ENCODE data around the gene TLCD2.
"Not testable (repeated sequence)": the region's sequence is repeated elsewhere in the genome, so short reads cannot be mapped to it uniquely, and the experiment has no call there.

TLCD2 gene

GRCh38 chr17:1703063-1703462 is 7.1 kb downstream of the TLCD2 start:
- no peak overlapping the region for H3K27ac ChIP-seq
- no peak for DNase-seq (ENCODE audit: low spot score)
- TF ChIP-seq CTCF (IDR thresholded peaks at IDR 0.05), result no peak
- H3K4me3 ChIP-seq, result no peak overlapping the region

- H3K4me3 ChIP-seq; H3K27ac ChIP-seq; DNase-seq (ENCODE audit: low spot score): not testable (repeated sequence)
Observed at GRCh38 chr17:1699891-1700290, 10.3 kb downstream of the TLCD2 start.

- DNase-seq (ENCODE audit: low spot score), result no peak
- Histone ChIP-seq H3K27ac (no peak overlapping the region), H3K4me3 (no peak overlapping the region)
- no peak for TF ChIP-seq CTCF (IDR thresholded peaks at IDR 0.05)
Observed at GRCh38 chr17:1697681-1698080, 12.5 kb downstream of the TLCD2 start.

GRCh38 chr17:1695365-1695764 is 14.8 kb downstream of the TLCD2 start:
- TF ChIP-seq CTCF (IDR thresholded peaks at IDR 0.05), result no peak
- Histone ChIP-seq H3K4me3 (no peak overlapping the region), H3K27ac (no peak overlapping the region)
- no peak for DNase-seq (ENCODE audit: low spot score)

- no peak for TF ChIP-seq CTCF (IDR thresholded peaks at IDR 0.05)
- Histone ChIP-seq H3K27ac (no peak overlapping the region), H3K4me3 (no peak overlapping the region)
- no peak for DNase-seq (ENCODE audit: low spot score)
Observed at GRCh38 chr17:1693339-1693738, 16.8 kb downstream of the TLCD2 start.

GRCh38 chr17:1690544-1691221 is 19.5 kb downstream of the TLCD2 start:
- Histone ChIP-seq H3K4me3 (no peak overlapping the region), H3K27ac (no peak overlapping the region)
- DNase-seq (ENCODE audit: low spot score), result no peak
- TF ChIP-seq CTCF (IDR thresholded peaks at IDR 0.05), result no peak

- not testable (repeated sequence) for DNase-seq (ENCODE audit: low spot score); H3K4me3 ChIP-seq; H3K27ac ChIP-seq
Observed at GRCh38 chr17:1688405-1688804, 21.8 kb downstream of the TLCD2 start.

- no peak for TF ChIP-seq CTCF (IDR thresholded peaks at IDR 0.05)
- Histone ChIP-seq H3K4me3 (no peak overlapping the region), H3K27ac (no peak overlapping the region)
- no peak for DNase-seq (ENCODE audit: low spot score)
Observed at GRCh38 chr17:1686086-1686485, 24.1 kb downstream of the TLCD2 start.

All from coronary artery (tissue), 2 donors.